ENCODE results near the gene KRTAP10-2. TPM values are rescaled to one million over a fixed set of nuclear protein-coding genes. Genes with fewer than 3 reads are reported as not detected.
"Not testable (repeated sequence)": the region's sequence is repeated elsewhere in the genome, so short reads cannot be mapped to it uniquely, and the experiment has no call there.

KRTAP10-2 gene
- total RNA-seq, 2 experiments from 2014 or later, result not detected

DNA sequence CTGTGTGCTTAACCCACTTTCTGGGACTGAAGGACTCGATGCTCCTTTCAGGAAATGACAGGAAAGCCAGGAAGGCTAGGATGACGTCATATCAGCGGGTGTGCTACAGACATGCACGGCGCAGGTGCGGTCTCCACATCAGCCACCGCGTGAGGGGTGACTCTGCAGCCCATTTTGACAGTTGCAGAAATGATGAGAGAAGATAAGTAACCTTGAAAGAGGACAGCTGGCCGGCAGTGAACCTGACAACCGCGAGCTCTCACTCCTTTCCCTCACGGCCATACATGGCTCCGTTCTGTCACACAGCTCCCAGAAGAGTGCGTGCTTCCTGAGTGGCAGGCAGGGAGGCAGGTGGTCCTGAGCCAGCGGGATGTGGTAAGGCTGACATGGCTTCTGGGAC is 30.8 kb upstream of the KRTAP10-2 start:
- CTCF ChIA-PET (ENCODE audit: unreplicated experiment), result no interaction called here
- intact Hi-C loops (cut with micrococcal nuclease; ENCODE audit: unreplicated experiment), result no loop called here
- no peaks in the 10 kb centered on the region for H3K4me1 ChIP-seq (ENCODE audit: insufficient read depth, low read length, poor library complexity, severe bottlenecking)

DNA sequence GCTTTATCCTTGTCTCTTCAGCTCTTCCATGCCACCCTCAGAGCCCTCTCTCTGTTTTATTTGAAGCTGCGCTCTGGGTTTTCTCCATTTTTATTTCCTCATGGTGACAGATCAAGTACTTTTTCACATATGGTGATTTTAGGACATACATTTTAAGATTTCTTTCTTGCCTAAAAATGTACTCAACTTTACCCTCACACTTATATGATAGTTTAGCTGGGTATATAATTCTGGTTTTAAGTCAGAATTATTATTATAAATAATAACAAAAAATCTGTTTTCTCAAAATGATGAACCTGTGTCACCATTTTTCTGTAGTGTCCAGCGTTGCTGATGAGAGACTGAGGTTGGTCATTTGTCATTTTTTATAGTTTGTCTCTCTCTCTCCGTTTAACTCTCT is 29.9 kb upstream of the KRTAP10-2 start:
- no peak overlapping the region for H2AFZ ChIP-seq (ENCODE audit: low read length)
- TF ChIP-seq EZH2phosphoT487 (IDR thresholded peaks at IDR 0.05; ENCODE audit: borderline replicate concordance, low read depth, low read length), result no peak
- TF ChIP-seq, protein P1, sequence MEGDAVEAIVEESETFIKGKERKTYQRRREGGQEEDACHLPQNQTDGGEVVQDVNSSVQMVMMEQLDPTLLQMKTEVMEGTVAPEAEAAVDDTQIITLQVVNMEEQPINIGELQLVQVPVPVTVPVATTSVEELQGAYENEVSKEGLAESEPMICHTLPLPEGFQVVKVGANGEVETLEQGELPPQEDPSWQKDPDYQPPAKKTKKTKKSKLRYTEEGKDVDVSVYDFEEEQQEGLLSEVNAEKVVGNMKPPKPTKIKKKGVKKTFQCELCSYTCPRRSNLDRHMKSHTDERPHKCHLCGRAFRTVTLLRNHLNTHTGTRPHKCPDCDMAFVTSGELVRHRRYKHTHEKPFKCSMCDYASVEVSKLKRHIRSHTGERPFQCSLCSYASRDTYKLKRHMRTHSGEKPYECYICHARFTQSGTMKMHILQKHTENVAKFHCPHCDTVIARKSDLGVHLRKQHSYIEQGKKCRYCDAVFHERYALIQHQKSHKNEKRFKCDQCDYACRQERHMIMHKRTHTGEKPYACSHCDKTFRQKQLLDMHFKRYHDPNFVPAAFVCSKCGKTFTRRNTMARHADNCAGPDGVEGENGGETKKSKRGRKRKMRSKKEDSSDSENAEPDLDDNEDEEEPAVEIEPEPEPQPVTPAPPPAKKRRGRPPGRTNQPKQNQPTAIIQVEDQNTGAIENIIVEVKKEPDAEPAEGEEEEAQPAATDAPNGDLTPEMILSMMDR (conservative IDR thresholded peaks at IDR 0.05; ENCODE audit: low read length), result no peak
- ChIA-PET CTCF (ENCODE audit: unreplicated experiment) (no interaction called here), POLR2A (no interaction called here)
- no peaks in the 10 kb centered on the region for H3K36me3 ChIP-seq (ENCODE audit: insufficient read depth, low read length)
- DNase-seq (ENCODE audit: low spot score), result no peak
- no peak overlapping the region for H3K4me2 ChIP-seq (ENCODE audit: low read length)
- no peaks in the 10 kb centered on the region for H3K4me1 ChIP-seq (ENCODE audit: insufficient read depth, low read length, poor library complexity, severe bottlenecking)
- H3K9me3 ChIP-seq (ENCODE audit: low read length), result peaks cover 10% of the 10 kb centered on the region; the same call in 1 of the 2 replicates
- no peak overlapping the region for H3K27ac ChIP-seq (ENCODE audit: low read depth, low read length, poor library complexity, severe bottlenecking)
- no peaks in the 10 kb centered on the region for H3K79me2 ChIP-seq (ENCODE audit: insufficient read depth, low read depth, low read length)
- no peaks in the 10 kb centered on the region for H3K9me2 ChIP-seq (ENCODE audit: insufficient read depth, low read length)
- BruUV-seq (replicated peaks), result no TSS peak
- no peaks in the 10 kb centered on the region for H4K20me1 ChIP-seq (ENCODE audit: insufficient read depth, low read length)
- intact Hi-C loops (cut with micrococcal nuclease; ENCODE audit: unreplicated experiment), result no loop called here
- no peak overlapping the region for H3K4me3 ChIP-seq (ENCODE audit: low read depth, low read length, poor library complexity, severe bottlenecking)

More for the DNA sequence above, 30.8 kb upstream of the KRTAP10-2 start:
- Histone ChIP-seq H3K36me3 (ENCODE audit: insufficient read depth, low read length) (no peaks in the 10 kb centered on the region), H3K9me3 (ENCODE audit: low read length) (peaks cover 10% of the 10 kb centered on the region; the same call in 1 of the 2 replicates), H2AFZ (ENCODE audit: low read length) (no peak overlapping the region), H4K20me1 (ENCODE audit: insufficient read depth, low read length) (no peaks in the 10 kb centered on the region), H3K9me2 (ENCODE audit: insufficient read depth, low read length) (no peaks in the 10 kb centered on the region), H3K4me2 (ENCODE audit: low read length) (no peak overlapping the region), H3K79me2 (ENCODE audit: insufficient read depth, low read depth, low read length) (no peaks in the 10 kb centered on the region), H3K4me3 (ENCODE audit: low read depth, low read length, poor library complexity, severe bottlenecking) (no peak overlapping the region), H3K27ac (ENCODE audit: low read depth, low read length, poor library complexity, severe bottlenecking) (no peak overlapping the region)
- no TSS peak for BruUV-seq (replicated peaks)
- TF ChIP-seq, protein P1 (conservative IDR thresholded peaks at IDR 0.05; ENCODE audit: low read length), result no peak
- no peak for TF ChIP-seq EZH2phosphoT487 (IDR thresholded peaks at IDR 0.05; ENCODE audit: borderline replicate concordance, low read depth, low read length)
- no peak for DNase-seq (ENCODE audit: low spot score)
- POLR2A ChIA-PET, result no interaction called here

DNA sequence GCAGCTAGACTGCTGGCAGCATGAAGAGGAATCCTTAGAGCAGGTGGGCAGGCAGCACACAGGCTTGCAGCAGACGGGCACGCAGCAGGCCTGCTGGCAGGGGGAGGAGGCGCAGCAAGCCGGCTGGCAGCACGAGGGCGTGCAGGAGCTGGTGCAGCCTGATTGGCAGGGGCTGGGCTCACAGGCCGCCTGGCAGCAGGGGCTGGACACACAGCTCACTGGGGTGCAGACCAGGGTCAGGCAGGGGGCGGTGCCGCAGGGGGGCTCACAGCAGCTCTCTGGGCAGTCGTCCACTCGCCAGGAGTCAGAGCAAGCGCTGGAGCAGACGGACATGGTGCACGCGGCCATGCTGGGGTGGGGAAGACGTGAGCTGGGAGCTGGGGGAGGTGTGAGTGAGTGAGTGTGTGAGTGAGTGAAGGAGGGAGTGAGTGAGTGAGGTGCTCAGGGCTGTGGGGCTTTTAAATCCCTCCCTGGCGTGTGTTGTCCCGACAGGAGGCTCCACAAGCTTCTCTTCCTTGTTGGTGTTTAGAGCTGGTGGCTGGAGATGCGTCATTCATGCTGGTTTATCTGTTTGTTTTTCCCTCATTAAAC is 29.0 kb upstream of the KRTAP10-2 start, which contains the start of gene KRTAP10-5:
KRTAP10-5 (minus strand) TSS at position 374 of the 591 bp plus-strand sequence; CDS start at position 348, 26 bp downstream.
- CTCF ChIA-PET (ENCODE audit: unreplicated experiment); intact Hi-C loops (cut with micrococcal nuclease; ENCODE audit: unreplicated experiment); H3K36me3 ChIP-seq (ENCODE audit: insufficient read depth, low read length); H3K4me3 ChIP-seq (ENCODE audit: low read depth, low read length, poor library complexity, severe bottlenecking); H4K20me1 ChIP-seq (ENCODE audit: insufficient read depth, low read length); BruUV-seq (replicated peaks); H2AFZ ChIP-seq (ENCODE audit: low read length); DNase-seq (ENCODE audit: low spot score); H3K9me2 ChIP-seq (ENCODE audit: insufficient read depth, low read length); H3K4me2 ChIP-seq (ENCODE audit: low read length); H3K79me2 ChIP-seq (ENCODE audit: insufficient read depth, low read depth, low read length); H3K9me3 ChIP-seq (ENCODE audit: low read length); H3K4me1 ChIP-seq (ENCODE audit: insufficient read depth, low read length, poor library complexity, severe bottlenecking); H3K27ac ChIP-seq (ENCODE audit: low read depth, low read length, poor library complexity, severe bottlenecking); POLR2A ChIA-PET: not testable (repeated sequence)
